Pancreas (tissue), 10 donors: Measurements from ENCODE around the gene GNAL. TPM values are rescaled to one million over a fixed set of nuclear protein-coding genes. Genes with fewer than 3 reads are reported as not detected.
A peak's percentile ranks its signal among the peaks of the same experiment; 100 is the strongest.

Experiments
- ATAC-seq, 4 donors: fragments of 200-7000 bp; cut with Tn5 transposase; one replicate each; pipeline versions ENCODE4 v1.8.0 to v1.9.1; 2020; ENCODE audit warnings: mild to moderate bottlenecking in 4 of 4, moderate library complexity in 4 of 4
- DNase-seq, 6 donors: peaks; one replicate each; pipeline ENCODE4 v3.0.0-alpha.2; 2020
- FAIRE-seq: peaks from 2 replicates; lab custom pipeline; 2012; peaks lifted over from hg19 to GRCh38; lab: Jason Lieb, UNC
- H3K27ac ChIP-seq, 4 donors: fragments of 200-600 bp; sonication (generic); 1 replicate in 3 of 4; 2 replicates in 1 of 4; pipeline versions ENCODE4 v1.5.0 to v1.8.0; 2020
- H3K27me3 ChIP-seq, 4 donors: fragments of 200-600 bp; one replicate each; pipeline ENCODE4 v1.8.0; 2021
- H3K36me3 ChIP-seq, 3 donors: fragments of 200-600 bp; sonication (generic) in 1 of 3; one replicate each; pipeline versions ENCODE4 v1.5.0 to v1.8.0; 2020 to 2021
- H3K4me1 ChIP-seq, 3 donors: fragments of 200-600 bp; one replicate each; pipeline ENCODE4 v1.8.0; 2021
- H3K4me3 ChIP-seq, 4 donors: fragments of 200-600 bp; sonication (generic) in 2 of 4; one replicate each; pipeline versions ENCODE4 v1.5.0 to v1.8.0; 2020 to 2021
- H3K9me3 ChIP-seq, 4 donors: fragments of 200-600 bp; one replicate each; pipeline ENCODE4 v1.8.0; 2021
- WGBS, 2 donors: extraction: QIAGEN DNeasy Blood & Tissue Kit; methylation state at CpG; one replicate each; pipeline ENCODE4 v1.1.7; 2013; 5-methylcytosine and 5-hydroxymethylcytosine counted together
- intact Hi-C, 3 donors: fragments of 100-400 bp; cut with DNase I; formaldehyde crosslinking; loops; one replicate each; pipeline versions ENCODE4 v1.11.1 to v1.14.2; 2022
- polyA plus RNA-seq, 2 donors: library from polyadenylated mRNA; stranded (reverse); fragments of 200-250 nt; gene quantifications; one replicate each; pipeline ENCODE4 v1.2.3, GENCODE V29; 2013
- total RNA-seq, 6 donors: library from RNA; stranded (reverse); fragmentation: NEBNext Ultra II Directional in 4 of 6; extraction: Animal tissue kit (Norgen Biotek cat#: 25700) in 4 of 6; gene quantifications; one replicate each; pipeline versions ENCODE4 v1.2.1 to v1.2.4, GENCODE V29; 2021 to 2023
- TF ChIP-seq, protein P1 (sequence below), 4 donors: fragments of 200-600 bp; sonication (generic) in 3 of 4; IDR thresholded peaks; one replicate each; pipeline versions ENCODE4 v1.5.0 to v1.8.0; 2021; ENCODE audit warnings: antibody characterized with exemption in 4 of 4
- donor health status: healthy with polysubstance abuse.
- donor health status: DM: no; HTN: no; CAD: no; lungs with moderate emphysema.
- donor health status: DM: no; HTN: no; CAD: no.
- donor health status: control.
- donor health status: control.
- donor health status: Bipolar disorder and iron deficiency.
- donor health status: DM: yes; HTN: yes; CAD: no.
- donor health status: DM: no; HTN: no; CAD: no.
- donor health status: DM: no; HTN: no; CAD: no.
- donor health status: DM: yes; HTN: yes; CAD: no.

Gene GNAL
- total and polyA plus RNA-seq, 8 donors = 0.22 to 2.2 (median 0.71) TPM

DNA sequence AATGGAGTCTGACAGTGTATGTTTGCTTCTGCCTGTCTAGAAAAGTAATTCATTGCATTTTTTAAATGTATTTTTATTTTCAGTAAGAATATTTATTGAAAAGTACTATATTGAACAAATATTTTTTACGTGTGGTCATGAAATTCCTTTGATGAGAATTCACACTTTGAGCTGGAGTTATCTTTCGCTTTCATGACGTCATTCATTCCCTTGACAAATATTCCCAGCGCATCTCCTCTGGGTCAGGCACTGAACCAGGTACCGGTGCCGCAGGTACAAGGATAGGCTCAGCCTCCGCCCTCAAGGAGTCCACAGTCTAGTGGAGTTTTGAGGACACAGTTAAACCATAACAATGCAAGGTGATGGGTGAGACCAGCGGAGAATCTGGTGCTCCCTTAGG is 60.2 kb downstream of the GNAL start:
- no peak for FAIRE-seq
- intact Hi-C loops = no loop called here

DNA sequence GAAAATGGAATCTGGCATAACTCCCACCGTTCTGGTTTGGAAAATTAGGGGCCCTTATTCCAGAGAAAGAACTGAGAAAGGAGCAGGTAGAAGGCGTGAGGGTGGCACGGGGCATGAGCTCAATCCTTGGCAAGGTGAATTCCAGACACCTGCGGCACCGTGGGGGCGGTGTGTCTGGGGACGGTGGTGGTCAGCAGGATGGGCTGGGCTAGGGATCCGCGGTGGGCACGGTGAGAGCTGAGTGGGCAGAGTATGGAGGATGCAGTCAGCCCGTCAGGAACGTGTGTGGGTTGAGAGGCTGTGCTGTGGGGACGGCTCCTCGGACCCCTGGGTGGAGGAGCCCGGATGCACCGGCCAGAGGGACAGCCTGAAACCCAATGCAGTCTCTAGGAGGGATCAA is 61.1 kb downstream of the GNAL start:
- H3K4me1 ChIP-seq = no peaks in the 10 kb centered on the region
- no peaks in the 10 kb centered on the region for H3K36me3 ChIP-seq
- TF ChIP-seq, protein P1, sequence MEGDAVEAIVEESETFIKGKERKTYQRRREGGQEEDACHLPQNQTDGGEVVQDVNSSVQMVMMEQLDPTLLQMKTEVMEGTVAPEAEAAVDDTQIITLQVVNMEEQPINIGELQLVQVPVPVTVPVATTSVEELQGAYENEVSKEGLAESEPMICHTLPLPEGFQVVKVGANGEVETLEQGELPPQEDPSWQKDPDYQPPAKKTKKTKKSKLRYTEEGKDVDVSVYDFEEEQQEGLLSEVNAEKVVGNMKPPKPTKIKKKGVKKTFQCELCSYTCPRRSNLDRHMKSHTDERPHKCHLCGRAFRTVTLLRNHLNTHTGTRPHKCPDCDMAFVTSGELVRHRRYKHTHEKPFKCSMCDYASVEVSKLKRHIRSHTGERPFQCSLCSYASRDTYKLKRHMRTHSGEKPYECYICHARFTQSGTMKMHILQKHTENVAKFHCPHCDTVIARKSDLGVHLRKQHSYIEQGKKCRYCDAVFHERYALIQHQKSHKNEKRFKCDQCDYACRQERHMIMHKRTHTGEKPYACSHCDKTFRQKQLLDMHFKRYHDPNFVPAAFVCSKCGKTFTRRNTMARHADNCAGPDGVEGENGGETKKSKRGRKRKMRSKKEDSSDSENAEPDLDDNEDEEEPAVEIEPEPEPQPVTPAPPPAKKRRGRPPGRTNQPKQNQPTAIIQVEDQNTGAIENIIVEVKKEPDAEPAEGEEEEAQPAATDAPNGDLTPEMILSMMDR (IDR thresholded peaks at IDR 0.05) = no peak
- ATAC-seq (no peak), DNase-seq (no peak), FAIRE-seq (no peak)
- intact Hi-C loops = no loop called here
- H3K27me3 ChIP-seq = peaks cover 0 to 21% (median 7%) of the 10 kb centered on the region in 4 donors
- 77 to 81% methylated on average over 16 of the region's 16 CpGs for WGBS, 2 donors
- H3K27ac ChIP-seq = no peak overlapping the region
- no peaks in the 10 kb centered on the region for H3K9me3 ChIP-seq
- no peak overlapping the region for H3K4me3 ChIP-seq

More for the DNA sequence above, 60.2 kb downstream of the GNAL start:
- no peak overlapping the region for H3K27ac ChIP-seq
- TF ChIP-seq, protein P1 (IDR thresholded peaks at IDR 0.05) = no peak
- H3K27me3 ChIP-seq = peaks cover 0 to 21% (median 7%) of the 10 kb centered on the region in 4 donors
- no peak for ATAC-seq
- H3K9me3 ChIP-seq = no peaks in the 10 kb centered on the region
- 80 to 82% methylated on average over 8 of the region's 8 CpGs for WGBS, 2 donors
- no peaks in the 10 kb centered on the region for H3K36me3 ChIP-seq
- H3K4me3 ChIP-seq = no peak overlapping the region
- no peaks in the 10 kb centered on the region for H3K4me1 ChIP-seq
- DNase-seq = no peak

DNA sequence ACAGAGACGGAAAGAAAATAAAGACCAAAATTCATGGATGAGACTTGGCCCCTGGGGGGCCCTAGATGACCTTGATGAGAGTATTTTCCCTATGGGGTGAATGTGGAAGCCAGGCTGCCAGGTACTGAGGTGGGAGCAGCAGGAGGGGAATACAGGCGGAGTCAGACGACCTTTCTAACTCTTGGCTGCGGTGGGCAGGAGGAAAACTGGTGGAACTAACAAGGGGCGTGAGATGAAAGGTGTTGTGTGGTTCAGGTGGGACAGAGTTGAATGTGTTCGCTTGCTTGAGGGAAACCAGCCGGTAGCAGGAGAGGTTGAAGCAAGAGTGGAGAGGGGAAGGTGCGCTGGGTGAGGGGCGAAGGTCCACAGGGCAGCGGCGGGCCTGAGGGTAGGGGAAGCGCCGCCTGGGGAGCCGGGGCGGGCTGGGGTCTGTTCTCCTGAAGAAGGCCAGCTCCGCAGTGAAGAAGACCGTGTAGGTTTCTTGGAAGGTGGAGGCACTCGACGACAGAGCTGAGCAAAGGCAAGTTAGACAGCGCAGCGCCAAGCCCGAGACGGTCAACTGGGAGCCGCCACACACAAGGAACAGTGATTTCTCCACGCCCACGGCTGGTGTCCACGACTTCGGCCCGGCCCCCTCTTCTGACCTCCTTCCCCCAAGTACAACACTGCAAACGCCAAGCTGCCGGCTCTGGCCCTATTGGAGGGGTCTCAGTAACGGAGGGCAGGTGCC is 61.7 kb downstream of the GNAL start:
- DNase-seq (no peak), ATAC-seq (no peak), FAIRE-seq (no peak)
- H3K36me3 ChIP-seq = no peaks in the 10 kb centered on the region
- 74 to 75% methylated on average over 29 to 32 of the region's 32 CpGs for WGBS, 2 donors
- intact Hi-C loops = no loop called here
- no peak overlapping the region for H3K4me3 ChIP-seq
- no peaks in the 10 kb centered on the region for H3K4me1 ChIP-seq
- H3K9me3 ChIP-seq = no peaks in the 10 kb centered on the region
- no peak overlapping the region for H3K27ac ChIP-seq
- TF ChIP-seq, protein P1 (IDR thresholded peaks at IDR 0.05) = no peak
- peaks cover 0 to 21% (median 7%) of the 10 kb centered on the region in 4 donors for H3K27me3 ChIP-seq

DNA sequence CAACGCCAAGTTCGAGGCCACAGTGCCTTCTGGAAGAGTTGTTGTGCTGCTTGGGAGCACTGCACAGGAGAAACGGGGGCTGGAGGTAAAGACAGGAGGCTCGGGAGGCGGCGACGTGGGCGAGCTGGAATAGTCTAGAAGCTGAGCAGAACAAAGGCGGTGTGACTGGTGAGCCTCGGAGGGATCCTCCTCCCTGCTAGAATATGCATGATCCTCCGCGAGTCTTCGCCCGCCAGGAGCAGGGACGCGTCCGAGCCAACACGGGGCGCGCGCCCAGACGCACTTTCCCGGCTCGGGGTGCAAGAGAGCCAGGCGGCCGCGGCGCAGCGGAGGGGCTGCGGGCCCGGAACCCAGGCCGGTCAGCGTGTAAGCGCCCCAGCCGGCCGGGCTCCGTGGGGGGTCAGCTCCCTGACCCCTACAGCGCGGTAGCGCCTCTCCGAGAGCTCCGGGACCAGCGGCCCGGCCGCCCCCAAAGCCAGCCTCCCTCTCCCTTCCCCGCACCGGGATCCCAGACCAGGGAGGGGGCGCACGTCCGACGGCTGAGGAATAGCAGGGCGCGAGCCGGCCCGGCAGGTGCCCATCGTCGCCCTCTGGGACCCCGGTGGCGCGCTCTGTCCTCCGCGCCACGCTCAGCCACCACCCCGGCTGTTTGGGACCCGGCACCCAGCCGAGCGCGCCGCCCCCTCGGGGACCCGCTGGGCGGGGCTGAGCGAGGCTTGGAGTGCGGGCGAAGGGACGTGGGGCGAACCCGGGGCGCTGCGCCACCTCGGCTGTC is 62.5 kb downstream of the GNAL start:
- DNase-seq = peak in 1 of 6 donors; percentile 54

More for the DNA sequence above, 62.5 kb downstream of the GNAL start:
- no peaks in the 10 kb centered on the region for H3K36me3 ChIP-seq
- 4% methylated on average over 63 to 81 of the region's 81 CpGs for WGBS, 2 donors
- H3K27ac ChIP-seq = no peak overlapping the region
- intact Hi-C loops = no loop called here
- peaks cover 0 to 21% (median 7%) of the 10 kb centered on the region in 4 donors for H3K27me3 ChIP-seq
- ATAC-seq (peak in 3 of 4 donors; percentile 8 to 27 (median 18)), FAIRE-seq (no peak)
- TF ChIP-seq, protein P1 (IDR thresholded peaks at IDR 0.05) = no peak
- H3K4me3 ChIP-seq = peak overlapping the region in 2 of 4 donors; percentile 1 to 25
- no peaks in the 10 kb centered on the region for H3K9me3 ChIP-seq
- H3K4me1 ChIP-seq = no peaks in the 10 kb centered on the region
